ENCODE data around the gene SRC.

SRC gene

DNA sequence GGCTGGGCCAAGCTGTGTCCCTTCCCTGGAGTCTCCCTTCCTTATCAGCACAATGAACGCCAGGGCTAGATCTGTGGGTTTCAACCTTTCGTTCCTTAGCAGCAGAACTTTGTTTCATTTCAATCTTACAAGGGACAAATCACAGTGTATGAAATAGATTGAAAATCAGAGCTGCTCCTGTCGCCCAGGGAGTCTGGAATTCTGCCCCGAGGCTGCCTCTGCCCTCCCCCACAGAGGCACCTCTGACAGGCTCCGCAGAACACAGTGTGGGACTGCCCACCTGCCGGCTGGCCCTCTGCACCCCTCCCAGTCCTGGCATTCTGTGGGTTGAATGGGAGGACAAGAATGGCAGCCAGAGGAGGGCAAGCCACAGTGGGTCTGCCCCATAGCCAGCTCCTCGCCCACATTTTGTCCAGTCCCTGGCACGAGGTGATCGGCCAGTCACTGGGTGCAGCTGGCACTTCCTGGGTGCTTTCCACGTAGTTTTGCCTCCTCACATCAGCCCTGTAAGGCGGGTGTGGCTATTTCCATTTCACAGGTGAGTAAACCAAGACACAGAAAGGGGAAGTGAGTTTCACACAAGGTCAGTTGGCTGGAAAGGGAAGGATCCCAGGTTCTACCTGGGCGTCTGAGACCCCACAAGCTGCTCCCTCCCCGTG lies 30.4 kb upstream of the SRC start:
- peak; percentile 65 for DNase-seq

GRCh38 chr20:37316116-37316774 lies 29.7 kb upstream of the SRC start:
- peak; percentile 70 for DNase-seq

DNA sequence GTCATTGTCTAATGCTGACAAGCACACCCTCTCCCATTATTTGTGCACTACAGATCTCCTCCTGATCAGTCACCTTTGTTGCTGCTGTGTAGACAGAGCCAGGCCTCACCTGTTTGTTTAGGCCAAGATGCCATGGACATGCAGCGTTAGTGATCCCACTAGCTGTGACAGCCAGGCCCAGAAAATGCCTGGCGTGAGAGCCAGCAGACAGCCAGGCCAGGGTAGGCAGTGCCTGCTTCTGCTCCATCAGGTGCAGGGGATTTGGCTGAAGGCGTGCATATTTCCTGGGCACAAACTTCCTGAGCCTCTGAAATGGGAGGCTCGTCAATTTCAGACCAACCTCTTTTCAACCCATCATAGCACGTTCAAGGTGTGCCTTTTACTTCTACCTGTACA lies 29.2 kb upstream of the SRC start:
- no peak for DNase-seq

GRCh38 chr20:37317316-37317715 lies 28.6 kb upstream of the SRC start:
- DNase-seq = no peak

DNA sequence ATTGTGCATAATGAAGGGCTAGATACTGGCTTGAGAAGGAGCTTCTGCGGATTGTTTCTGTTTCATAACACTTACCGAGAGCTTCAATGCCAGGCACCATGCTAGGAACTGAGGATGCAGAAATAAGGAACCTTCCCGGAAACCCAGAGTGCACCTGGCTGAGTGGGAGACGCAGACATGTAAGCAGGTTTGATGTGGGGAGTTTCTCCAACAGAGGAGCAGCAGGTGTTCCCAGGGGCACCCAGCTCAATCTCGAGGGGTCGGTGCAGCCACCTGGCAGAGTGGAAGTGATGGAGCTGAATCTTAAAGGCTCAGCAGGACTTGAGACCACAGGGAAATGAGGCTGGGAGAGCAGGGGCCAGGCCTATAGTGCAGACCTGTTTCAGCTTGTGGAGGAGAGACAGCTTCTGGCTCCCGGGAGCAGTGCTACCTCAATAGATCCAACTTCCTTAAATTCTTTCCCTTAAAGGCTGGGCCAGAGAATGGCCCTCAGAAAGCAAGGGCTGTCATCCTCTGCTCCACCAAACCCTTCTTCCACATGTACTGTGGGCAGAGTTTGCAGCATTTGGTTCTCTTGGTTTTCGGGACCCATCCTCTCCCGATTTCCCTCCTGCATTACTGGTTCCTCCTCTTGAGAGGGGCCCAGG lies 27.8 kb upstream of the SRC start:
- no peak for DNase-seq

DNA sequence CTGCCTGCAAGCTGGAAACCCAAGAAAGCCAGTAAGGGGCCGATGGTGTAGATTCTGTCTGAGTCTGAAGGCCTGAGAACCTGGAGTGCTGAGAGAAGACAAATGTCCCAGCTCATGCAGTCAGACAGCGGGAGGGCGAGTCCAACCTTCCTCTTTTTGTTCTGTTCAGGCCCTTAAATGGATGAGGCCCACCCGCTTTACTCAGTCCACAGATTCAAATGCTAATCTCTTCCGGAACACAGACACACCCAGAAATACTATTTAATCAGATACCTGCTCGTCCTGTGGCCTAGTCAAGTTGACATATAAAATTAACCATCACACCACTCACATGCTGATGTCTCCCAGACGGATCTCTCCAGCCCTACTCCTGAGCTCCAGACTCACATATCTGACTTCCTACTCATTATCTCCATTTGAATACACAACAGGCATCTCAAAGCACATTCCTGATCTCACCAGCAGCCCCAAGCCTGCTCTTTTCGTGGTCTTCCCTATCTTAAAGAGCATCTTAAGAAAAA lies 26.7 kb upstream of the SRC start:
- DNase-seq = no peak

GRCh38 chr20:37323985-37324384 lies 22.0 kb upstream of the SRC start:
- no peak for DNase-seq

DNA sequence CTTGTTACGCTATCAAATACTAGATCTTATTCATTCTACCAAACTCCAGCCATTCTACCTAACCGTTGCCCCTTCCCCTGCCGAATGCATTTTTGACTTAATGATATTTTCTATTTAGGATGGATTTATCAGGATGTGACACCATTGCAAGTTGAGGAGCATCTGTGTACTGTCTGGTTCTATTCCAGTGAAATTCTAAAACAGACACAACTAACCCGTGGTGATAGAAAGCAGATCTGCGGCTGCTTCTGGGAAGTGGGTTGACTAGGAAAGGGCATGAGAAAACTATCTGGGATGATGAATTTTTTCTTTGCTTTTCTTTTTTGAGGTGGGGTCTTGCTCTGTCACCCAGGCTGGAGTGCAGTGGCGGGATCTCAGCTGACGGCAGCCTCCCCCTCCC lies 20.7 kb upstream of the SRC start:
- no peak for DNase-seq

DNA sequence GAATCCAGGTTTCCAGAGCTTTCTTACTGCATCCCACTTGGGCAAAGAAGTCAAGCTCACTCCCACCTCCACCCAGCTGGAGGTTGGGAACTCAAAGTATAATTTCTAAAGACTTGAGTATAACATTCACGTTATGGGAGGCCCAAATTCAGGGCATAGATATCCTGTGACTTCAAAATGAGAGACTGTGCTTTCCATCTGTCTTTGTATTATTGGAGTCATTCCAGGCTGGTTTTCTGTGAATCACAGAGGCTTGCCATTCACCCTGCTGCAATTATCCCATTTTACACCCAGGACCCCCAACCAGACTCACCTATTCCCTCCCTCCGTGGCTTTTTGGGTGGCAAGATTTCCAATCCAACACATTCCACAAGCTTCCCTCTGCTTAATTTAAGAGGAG lies 19.3 kb upstream of the SRC start:
- no peak for DNase-seq

- no peak for DNase-seq
Observed at GRCh38 chr20:37327748-37328147, 18.2 kb upstream of the SRC start.

DNA sequence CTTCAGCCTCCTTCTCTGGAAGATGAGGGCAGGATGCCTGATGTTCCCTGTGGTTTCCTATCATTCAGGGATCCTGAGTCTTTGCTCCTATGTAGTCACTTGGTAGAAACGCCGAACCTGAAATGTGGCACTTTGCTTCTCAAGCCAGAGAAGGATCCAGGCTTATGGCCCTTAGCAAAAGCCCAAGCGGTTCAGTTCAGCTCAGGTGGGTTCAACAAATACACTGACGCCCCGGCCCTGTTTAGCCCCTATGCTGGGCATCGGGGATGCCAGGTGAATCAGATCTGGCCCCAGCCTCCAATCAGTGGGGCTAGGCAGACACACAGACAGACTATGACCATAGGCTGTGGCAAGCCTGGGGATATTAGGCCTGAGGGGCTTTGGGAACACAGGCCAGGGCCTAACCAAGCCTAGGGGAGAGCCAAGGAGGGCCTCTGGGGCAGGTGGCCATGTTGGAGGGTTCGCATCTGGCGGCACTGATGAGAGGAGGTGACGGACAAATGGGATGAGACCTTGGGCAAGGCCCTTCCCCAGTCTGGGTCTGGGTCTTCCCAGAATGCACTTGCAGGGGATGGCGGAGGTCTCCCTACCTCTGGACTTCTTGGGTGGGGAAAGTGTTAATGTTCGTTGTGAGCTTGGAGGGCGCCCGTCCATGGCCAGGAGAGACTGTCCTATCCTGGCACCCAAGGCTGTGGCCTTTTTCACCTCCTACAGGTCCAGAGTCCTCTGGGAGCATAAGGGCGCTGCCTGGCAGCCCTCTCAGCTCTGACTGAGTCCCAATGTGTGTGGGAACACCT lies 17.6 kb upstream of the SRC start:
- no peak for DNase-seq

GRCh38 chr20:37329481-37330165 lies 16.3 kb upstream of the SRC start:
- DNase-seq = no peak

- no peak for DNase-seq
Observed at GRCh38 chr20:37330316-37330715, 15.6 kb upstream of the SRC start.

- no peak for DNase-seq
Observed at GRCh38 chr20:37331060-37331857, 14.7 kb upstream of the SRC start.

GRCh38 chr20:37333130-37333847 lies 12.7 kb upstream of the SRC start:
- DNase-seq = no peak

DNA sequence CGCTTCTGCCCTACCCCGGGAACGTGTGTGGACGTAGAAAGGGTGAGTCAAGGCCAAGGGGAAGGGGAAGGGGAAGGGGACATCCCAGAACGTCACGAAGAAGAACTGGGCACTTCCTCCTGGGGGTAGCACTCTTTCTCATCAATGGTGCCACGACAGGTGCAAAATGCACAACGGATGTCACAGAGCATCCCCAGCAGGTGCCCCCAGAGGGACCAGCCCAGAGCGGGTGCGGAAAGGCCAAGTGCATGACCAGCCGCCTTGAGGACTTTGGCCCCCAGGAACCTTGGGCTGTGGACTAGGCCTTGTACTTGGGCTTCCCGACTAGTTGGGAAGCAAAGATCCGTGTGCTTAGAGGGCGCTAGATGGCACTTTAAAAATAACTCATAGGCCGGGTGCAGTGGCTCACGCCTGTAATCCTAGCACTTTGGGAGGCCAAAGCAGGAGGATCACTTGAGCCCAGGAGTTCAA lies 12.1 kb upstream of the SRC start:
- peak; percentile 75 for DNase-seq

GRCh38 chr20:37334450-37334849 lies 11.5 kb upstream of the SRC start:
- DNase-seq = no peak

DNA sequence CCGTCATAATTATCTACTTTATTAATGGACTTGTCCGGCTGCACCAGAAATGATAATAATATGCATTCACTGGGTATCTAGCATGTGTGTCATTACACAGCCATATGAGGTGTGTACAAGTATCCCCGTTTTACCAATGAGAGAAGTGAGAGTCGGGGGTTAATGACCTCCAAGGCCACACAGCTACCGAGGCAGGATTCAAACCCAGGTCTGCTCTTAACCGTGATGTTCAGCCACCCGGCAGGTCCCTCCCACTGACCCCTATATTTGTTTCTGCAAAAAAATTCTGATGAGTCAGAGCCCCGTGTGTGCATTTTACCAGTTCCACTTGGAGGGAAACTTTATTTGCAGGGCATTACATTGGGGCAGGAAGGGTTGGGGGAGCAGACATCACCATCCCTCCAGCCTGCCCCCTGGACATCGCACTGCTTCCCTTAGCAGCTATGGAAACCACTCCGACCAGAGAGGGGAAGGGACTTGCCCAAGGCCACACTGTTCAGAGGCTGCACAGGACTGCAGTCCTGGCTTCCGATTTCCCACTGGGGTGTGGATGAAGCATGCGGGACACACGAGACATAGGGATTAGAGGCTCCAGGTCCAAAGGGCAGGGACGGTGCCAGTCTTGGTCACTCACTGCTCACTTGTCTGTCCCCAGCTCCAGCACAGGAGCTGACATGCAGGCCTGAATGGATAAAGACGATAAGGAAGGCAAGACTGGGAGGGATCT lies 10.1 kb upstream of the SRC start:
- peak; percentile 36 for DNase-seq

DNA sequence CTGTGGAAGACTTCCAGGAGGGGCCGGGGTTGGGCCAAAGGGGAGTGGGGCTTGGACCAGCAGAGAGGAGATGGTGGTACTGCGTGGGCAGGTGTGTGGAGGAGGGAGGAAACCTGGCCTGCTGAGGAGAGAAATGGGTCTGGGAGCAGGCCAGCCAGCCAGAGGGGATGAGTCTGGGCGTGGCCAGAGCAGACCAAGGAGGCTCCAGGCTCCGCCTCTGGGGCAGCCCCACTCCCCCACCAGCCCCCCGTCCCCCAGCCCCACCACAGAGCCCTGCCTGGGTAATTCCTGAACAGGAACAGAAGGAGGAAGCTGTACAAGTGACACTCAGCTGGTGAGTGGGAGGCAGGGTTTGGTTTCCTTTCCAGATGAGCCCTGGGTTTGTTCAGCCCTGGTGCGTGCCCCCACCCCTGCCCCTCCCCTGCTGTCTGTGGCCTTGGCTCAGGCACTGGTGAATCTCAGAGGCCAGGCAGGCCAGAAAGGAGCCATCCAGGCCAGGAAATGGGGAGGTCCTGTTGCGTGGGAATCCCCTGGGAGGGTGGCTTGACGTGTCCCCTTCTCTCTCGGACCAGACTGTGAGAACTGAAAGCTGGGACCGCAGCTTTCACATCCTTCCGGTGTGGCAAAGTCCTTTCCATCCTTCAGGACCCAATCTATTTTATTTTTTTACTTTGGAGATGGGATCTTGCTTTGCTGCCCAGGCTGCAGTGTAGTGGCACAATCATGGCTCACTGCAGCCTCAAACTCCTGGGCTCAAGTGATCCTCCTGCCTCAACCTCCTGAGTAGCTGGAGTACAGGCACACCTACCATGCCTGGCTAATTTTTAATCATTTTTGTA lies 9.4 kb upstream of the SRC start:
- DNase-seq = peak; percentile 80

All from CD4-positive, alpha-beta T cell treated with Interferon gamma for 1 hour (primary cell).